HT-29 (cell line): ENCODE results near the gene IFT74. TPM values are rescaled to one million over a fixed set of nuclear protein-coding genes. Genes with fewer than 3 reads are reported as not detected.

Experiments used
- DNase-seq: peaks from one replicate; pipeline ENCODE4 v3.0.0-alpha.2; 2015; ENCODE audit warnings: low spot score
- total RNA-seq: library from RNA; depleted of rRNA; stranded (reverse); fragments of >200 nt; shearing (Covaris generic); gene quantifications from 2 replicates; pipeline ENCODE4 v1.2.3, GENCODE V29; 2014

The IFT74 gene
- total RNA-seq, 1 experiment from 2014 or later = 4.0 TPM

- no peak for DNase-seq
These were observed 18.7 kb downstream of the IFT74 start for GRCh38 chr9:26974927-26975326.

- peak; percentile 81 for DNase-seq
These were observed 19.8 kb downstream of the IFT74 start for GRCh38 chr9:26975728-26976707.

GRCh38 chr9:26983340-26983739 is 27.1 kb downstream of the IFT74 start:
- DNase-seq = no peak

- no peak for DNase-seq
These were observed 39.6 kb downstream of the IFT74 start for GRCh38 chr9:26995810-26996209.

GRCh38 chr9:27003426-27004077 is 47.3 kb downstream of the IFT74 start:
- peak; percentile 15 for DNase-seq

GRCh38 chr9:27005491-27005890 is 49.3 kb downstream of the IFT74 start, which contains the start of gene LRRC19:
Gene LRRC19, minus strand, starts transcription at chr9:27005672. Its CDS starts 5,978 bp downstream, at chr9:26999694.
- no peak for DNase-seq

GRCh38 chr9:27019589-27019988 is 63.4 kb downstream of the IFT74 start:
- no peak for DNase-seq

- no peak for DNase-seq
These were observed 66.7 kb downstream of the IFT74 start for GRCh38 chr9:27022920-27023319.

GRCh38 chr9:27029186-27029585 is 73.0 kb downstream of the IFT74 start:
- no peak for DNase-seq

- peak; percentile 93 for DNase-seq
These were observed 77.7 kb downstream of the IFT74 start for GRCh38 chr9:27033815-27034403.

GRCh38 chr9:27037499-27037898 is 81.3 kb downstream of the IFT74 start:
- no peak for DNase-seq

GRCh38 chr9:27041746-27042145 is 85.5 kb downstream of the IFT74 start:
- no peak for DNase-seq

- no peak for DNase-seq
These were observed 86.3 kb downstream of the IFT74 start for GRCh38 chr9:27042476-27042875.

GRCh38 chr9:27043176-27043575 is 87.0 kb downstream of the IFT74 start:
- no peak for DNase-seq

- DNase-seq = no peak
These were observed 90.9 kb downstream of the IFT74 start for GRCh38 chr9:27047136-27047535.

GRCh38 chr9:27053369-27054022 is 97.3 kb downstream of the IFT74 start:
- DNase-seq = peak; percentile 79

GRCh38 chr9:27054125-27054524 is 97.9 kb downstream of the IFT74 start:
- peak; percentile 39 for DNase-seq

GRCh38 chr9:27054841-27055240 is 98.6 kb downstream of the IFT74 start:
- DNase-seq = peak; percentile 18

GRCh38 chr9:27059412-27059811 is 103.2 kb downstream of the IFT74 start:
- DNase-seq = peak; percentile 16

- peak; percentile 27 for DNase-seq
These were observed 103.7 kb downstream of the IFT74 start for GRCh38 chr9:27059907-27060306.

- DNase-seq = no peak
These were observed 109.1 kb downstream of the IFT74 start for GRCh38 chr9:27065288-27065687.
